KBM-7 (cell line): ENCODE results near the gene RPS5.
"Not testable (repeated sequence)": the region's sequence is repeated elsewhere in the genome, so short reads cannot be mapped to it uniquely, and the experiment has no call there.

Experiments used
- DNase-seq: peaks from one replicate; pipeline ENCODE4 v3.0.0-alpha.2; 2015
- in situ Hi-C: fragments of 300-500 bp; cut with MboI; formaldehyde crosslinking; loops from 2 replicates; pipeline ENCODE4 v1.14.3; 2020; ENCODE audit warnings: low sequenced_read_pairs, low pct_unique_long_range_greater_than_20kb, mixed read lengths

RPS5 gene

DNA sequence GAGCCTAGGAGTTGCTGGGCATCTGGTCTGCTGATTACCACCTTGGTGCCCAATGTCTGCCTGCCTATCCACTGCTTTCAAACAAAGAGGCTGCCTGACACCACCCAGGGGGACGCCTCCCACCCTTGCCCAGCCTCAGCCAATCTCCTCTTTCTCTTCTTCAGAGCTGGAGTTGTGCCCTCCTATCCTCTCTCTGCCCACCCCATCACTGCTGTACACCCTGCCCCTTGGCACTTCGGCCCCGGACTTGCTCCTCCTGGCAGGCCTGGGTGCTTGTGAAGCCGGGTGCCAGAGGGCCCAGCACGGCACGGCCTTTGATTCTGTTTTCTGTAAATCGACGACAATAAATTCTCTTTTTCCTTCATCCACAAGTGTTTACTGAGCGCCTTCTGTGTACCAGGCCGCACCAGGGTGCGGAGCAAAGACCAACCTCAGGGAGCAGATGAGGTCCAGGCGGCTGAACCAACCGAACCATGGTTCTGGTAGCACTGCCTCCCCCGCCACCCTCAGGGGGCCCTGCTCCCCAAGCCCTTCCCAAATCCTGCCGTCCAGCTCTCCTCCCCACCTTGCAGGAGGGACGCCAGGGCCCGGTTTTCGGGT lies 13.3 kb downstream of the RPS5 start:
- DNase-seq, result no peak
- in situ Hi-C loops, result no loop called here

DNA sequence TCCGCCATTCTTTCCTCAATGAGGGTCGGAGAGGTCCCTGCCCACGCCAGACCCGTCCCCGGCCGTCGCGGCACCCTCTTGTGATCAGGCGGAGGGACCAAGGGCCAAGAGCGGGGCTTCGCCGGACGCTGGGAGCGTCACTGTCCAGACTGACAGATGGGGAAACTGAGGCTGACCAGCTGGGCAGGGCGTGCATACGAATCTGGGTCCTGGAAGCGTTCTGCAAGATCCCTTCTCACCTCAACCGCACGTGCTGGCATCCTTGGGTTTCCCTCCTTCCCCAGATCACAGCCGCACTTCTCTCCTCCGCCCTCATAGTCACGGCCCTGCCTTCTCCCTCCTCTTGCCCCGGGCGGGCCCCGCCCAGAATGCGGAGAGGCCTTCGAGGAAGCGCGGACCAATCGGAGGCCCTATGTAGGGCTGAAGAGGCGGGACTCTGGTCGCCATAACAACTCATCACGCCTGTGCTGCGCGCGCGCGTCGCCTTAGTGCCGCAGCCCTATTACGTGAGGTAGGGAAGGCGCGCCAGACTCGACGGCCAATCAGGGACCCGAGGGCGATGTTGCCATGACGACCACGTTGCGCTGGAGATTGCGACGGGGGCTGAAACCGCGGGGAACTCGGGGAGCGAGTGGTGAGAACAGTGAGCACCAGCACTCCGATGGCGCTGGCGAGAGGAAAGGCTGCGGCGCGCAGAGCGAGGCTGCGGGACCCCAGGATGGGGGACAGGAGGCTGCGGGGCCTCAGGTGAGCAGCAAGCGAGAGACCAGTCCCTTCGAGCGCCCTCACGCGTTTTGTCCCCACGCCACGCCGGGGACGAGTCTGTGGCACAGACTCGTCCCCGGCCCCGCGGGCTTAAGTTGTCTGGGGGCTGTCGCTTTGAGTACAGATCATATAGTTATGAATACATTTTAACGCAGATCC lies 14.1 kb downstream of the RPS5 start:
- in situ Hi-C loops, result no loop called here
- peak; percentile 100 for DNase-seq

DNA sequence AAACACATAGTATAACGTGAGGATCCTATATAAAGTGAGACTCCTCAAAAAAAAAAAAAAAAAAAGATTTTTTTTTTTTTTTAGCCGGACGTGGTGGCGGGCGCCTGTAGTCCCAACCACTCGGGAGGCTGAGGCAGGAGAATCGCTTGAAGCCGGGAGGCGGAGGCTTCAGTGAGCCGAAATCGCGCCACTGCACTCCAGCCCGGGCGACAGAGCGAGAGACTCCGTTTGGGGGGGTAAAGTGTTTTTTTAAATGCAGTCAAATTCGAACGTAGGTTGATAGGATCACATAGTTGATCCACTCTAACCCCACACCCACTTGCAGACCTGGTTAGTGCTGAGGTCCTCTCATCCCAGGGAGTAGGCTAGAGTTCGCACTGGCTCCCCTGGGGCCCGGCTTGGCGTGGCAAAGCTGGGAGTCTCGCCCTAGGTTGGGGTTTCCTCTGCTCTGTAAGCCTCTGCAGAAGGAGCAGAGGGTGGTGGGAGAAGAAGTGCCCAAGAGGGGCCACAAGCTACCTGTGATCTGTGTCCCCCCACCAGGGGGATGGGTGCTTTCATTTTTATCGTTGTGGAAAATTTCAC lies 14.9 kb downstream of the RPS5 start:
- in situ Hi-C loops, result no loop called here
- DNase-seq, result no peak

DNA sequence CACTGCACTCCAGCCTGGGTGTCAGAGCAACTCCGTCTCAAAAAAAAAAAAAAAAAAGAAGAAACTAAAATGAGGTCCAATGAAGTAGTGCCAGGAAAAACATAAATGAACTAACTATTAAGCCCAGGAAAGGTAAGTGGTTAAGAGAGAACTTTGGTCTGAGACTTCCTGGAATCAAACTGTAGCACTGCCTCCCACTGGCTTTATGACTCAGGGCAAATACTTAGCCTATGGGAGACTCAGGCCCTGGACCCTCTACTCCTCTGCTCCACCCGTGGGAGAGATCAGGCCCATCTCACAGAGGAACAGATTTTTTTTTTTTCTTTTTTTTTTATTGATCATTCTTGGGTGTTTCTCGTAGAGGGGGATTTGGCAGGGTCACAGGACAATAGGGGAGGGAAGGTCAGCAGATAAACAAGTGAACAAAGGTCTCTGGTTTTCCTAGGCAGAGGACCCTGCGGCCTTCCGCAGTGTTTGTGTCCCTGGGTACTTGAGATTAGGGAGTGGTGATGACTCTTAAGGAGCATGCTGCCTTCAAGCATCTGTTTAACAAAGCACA lies 16.9 kb downstream of the RPS5 start:
- in situ Hi-C loops, DNase-seq: not testable (repeated sequence)

DNA sequence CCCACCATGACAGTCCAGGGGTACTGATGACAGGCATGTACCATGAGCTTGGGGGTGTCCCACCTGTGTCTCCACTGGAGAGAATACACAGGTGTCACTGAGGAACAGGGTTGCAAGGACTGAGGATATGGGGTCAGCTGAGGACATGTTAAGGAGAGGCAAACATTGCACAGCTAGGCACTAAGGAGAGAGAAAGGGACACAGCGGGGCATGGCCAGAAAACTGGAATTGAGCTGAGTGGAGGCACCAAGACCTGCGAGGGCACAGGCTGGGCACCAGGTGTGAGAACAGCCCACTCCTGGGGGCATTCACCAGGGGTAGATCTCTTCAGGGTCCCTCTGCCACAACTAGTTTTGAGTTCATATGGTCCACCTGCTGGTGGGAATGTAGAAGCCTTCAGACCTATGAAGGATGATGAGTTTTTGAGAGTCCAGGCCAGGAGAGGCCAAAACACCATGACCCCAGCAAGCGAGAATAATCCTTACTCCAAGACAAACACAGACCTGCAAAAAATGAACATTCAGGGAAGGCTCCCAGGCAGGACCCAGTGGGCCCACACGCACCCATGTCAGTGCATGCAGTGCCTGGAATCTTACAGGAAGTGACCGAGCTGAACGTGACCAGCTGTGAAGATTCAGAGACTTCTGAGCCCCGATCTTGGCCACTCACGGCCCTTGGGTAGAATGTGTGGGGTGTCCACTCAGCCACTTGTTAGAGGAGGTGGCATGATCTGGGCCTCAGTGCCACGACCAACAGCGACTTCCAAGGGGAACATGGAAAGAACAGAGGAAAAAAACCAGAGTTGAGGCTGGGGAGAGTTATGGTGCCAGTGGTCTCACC lies 20.0 kb downstream of the RPS5 start:
- in situ Hi-C loops, result no loop called here
- DNase-seq, result no peak

DNA sequence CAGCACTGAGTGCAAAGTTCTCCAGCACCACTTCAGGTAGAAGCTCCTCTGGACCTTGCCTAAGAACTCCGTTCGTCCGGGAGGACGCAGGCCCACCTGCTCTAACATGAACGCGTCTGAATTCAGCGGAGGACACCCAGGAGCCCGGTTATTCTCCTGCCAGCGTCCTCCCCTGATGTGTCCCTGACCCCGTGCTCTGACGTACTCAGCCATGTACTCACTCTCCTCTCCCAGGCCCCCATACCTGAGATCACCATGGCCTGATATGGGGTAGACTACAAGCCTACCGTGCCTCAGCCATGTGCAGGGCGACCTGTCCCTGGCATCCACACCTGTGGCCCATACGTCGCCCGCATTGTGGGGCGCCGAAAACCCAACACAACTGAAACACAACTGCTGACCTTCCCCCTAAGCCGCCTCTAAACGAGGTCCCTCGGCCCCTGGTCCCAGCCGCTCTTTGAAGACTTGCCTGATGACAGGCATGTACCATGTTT lies 20.6 kb downstream of the RPS5 start:
- no peak for DNase-seq

DNA sequence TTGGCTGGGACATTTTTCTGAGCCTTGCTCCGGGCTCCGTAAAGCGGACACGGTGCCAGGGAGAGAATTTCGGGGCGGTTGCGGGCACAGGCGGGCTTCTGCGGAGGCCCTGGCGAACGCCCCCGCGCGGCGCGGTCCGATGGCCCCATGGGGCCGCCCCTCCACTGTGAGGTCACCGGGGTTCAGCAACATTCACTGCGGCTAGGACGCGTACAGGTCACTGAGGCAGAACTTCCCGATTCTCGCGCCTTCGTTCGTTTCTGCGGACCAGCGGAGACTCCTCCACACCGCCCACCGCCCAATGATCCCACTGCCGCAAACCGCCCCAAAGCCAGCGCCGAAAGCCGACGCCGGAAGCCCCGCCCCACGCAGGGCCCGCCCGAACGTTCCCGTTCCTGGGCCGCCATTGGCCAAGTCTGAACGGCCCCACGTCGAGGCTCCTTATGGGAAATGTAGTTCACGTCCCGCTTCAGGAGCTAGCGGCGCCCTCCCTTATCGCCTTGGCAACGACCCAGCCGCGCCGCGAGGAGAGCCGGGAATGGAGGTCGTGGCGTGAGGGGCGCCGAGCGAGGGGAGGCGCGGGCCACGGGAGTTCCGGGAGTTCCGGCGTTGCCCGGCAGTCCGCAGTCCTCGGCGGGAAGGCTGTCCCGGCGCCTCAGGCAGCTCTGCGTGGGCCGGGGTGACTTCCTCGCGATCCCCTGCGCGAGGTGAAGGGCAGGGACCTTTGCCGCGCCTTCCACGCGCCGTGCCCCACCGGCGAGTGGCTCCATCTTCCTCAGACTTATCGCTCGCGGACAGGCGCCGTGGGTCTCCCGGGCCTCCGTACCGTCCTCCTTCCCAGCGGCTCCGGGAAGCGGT lies 21.3 kb downstream of the RPS5 start, which contains the start of gene ZNF584:
ZNF584 (plus strand) TSS at position 498 of the 858 bp plus-strand sequence. CDS start 499 bp downstream, outside the sequence.
- peak; percentile 98 for DNase-seq
- in situ Hi-C loops, result no loop called here

More for the DNA sequence above, 20.6 kb downstream of the RPS5 start:
- in situ Hi-C loops, result no loop called here

DNA sequence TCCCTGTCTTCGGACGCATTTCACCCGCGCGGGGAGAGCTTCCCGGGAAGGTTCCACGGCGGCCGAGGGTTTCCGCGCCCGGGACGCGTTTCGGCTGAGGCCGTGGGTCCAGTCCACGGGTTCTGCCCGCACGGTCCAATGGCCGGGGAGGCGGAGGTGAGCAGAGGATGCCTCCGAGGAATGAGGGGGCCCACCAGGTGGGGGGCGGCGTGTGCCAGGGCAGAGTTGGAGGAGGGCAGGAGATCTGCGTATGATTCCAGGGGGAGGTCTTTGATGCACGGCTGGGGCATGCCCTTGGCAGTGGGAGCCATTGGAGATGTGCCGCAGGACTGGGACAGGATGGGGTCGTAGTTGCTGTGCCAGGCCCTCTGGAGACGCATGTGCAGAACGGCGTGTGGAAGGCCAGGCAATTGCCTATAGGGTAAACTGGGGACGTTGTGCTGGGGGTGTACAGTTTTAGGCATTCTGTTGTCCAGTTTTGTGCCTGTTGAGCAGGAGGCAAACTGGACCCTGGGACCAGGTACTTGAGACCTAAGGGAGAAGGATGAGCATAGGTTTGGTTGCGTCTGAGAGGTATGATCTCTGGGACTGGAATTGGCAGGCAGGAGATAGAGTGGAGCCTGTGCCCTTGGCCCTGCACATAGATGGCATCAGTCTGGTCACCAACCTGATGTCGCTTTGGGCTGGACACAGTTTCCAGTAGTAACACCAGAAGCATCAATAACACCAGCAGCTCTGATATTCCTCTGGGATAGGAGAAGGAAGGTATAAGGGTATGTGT lies 22.1 kb downstream of the RPS5 start:
- DNase-seq, result peak; percentile 43
- in situ Hi-C loops, result no loop called here

DNA sequence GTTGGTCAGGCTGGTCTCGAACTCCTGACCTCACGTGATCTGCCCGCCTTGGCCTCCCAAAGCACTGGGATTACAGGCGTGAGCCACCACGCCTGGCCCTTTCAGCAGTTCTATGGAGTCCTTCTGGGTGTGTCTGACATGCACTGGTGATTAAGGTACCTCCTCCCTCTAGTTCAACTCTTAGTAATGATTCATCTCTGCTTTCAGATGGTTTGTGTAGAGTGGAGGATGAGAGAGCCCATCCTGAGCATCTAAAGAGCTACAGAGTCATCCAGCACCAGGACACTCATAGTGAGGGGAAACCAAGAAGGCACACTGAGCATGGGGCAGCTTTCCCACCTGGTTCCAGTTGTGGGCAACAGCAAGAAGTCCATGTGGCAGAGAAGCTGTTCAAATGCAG lies 29.5 kb downstream of the RPS5 start:
- no peak for DNase-seq
- in situ Hi-C loops, result no loop called here

DNA sequence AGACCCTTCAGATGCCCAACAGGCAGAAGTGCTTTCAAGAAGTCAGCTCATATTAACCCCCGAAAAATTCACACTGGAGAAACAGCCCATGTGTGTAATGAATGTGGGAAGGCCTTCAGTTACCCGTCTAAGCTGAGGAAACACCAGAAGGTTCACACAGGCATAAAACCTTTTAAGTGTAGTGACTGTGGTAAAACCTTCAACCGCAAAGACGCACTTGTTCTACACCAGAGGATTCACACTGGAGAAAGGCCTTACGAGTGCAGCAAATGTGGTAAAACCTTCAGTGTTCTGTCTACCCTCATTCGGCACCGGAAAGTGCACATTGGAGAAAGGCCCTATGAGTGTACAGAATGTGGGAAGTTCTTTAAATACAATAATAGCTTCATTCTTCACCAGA lies 30.0 kb downstream of the RPS5 start:
- DNase-seq, result no peak
- in situ Hi-C loops, result no loop called here

DNA sequence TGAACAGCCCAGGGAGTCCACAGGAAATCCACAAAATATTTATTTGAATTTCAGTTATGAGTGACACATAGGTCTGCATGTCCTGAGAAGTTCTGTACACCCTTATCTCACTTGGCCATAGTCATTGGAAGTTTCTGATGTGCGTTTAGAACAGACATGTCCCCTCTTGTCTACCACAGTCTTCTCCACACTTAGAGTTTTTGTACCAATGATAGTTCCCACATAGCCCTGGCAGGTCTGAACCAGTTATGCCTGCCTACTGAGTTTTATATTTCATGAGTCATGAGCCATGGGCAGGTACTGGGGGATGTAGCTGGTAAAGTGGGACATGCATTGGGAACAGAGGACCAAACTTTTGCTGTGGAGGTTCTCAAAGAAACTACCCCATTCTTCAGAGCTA lies 41.5 kb downstream of the RPS5 start:
- in situ Hi-C loops, result no loop called here
- no peak for DNase-seq

DNA sequence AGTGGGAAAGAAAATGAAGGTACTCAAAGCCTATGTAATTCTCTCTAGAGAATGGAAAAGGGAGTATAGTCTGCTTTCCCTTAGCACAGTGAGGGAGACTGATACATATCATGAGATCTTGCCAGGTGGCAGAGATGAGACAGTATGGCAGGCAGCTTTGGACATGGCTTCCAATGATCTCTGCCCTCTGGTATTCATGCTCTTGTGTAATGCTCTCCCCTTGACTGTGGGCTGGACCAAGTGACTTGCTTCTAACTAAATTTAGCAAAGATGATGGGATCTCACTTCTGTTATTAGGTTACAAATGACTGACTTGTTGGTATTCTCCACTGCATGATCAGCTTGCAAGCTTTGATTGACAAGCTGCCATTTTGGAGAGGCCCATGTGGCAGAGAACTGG lies 42.7 kb downstream of the RPS5 start:
- DNase-seq, result no peak
- in situ Hi-C loops, result no loop called here

DNA sequence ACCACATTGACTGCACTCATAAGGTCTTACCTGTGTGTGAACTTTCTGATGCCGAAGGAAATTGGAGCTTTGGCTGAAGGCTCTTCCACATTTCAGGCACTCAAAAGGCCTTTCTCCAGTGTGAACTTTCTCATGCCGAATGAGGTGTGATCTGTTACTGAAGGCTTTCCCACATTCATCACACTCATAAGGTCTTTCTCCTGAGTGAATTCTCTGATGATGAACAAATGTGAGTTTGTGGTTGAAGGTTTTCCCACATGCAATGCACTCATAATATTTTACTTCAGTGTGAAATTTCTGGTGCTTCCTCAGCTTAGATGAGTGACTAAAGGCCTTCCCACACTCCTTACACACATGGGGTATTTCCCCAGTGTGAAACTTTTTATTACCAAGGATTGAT lies 47.1 kb downstream of the RPS5 start:
- DNase-seq, result no peak
- in situ Hi-C loops, result no loop called here

DNA sequence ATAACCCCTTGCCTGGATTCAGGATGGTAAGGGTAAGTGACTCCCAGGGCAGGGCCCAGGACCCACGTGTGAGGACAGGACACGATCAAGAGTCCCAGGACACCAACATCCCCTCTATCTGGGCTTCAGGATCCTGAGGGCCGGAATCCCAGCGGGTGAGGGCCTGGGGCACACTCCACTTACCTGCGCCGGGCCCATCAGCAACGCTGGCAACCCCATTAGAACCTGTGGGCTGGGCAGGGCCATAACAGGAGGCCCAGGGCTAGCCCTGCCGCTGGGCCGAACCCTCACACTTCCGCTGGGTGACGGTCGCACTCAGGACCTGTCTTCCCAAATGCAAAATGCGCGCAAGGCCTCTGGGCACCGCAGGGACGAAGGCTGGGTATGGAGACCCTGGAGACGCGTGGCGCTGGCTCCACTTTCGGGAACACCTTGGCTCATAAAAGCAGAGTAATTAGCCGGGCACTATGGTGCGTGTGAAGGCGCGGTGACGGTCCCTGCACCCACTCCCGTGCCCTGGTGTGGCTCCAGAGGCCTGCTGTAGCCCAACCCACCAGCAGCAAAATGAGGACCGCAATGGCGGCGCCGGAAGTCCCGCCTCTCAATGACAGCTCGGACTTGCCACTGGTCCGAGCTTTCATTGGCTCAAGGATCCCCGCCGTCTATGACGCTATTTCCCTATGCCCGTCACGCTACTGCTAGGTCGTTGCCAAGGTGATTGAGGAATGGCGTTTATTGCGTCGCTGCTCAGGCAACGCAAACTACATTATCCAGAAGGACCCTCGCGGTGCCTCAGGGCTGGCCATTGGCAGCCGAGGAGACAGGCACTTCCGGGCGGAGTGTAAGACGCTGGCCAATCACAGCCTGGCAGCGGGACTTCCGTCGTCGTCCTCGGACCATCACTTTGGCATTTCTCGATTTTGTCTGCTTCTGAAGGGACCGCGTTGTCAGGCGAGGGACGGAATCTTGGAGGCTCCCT lies 52.8 kb downstream of the RPS5 start, which contains the start of gene ZNF132:
ZNF132 (minus strand) TSS at position 578 of the 979 bp plus-strand sequence; CDS start at position 246, 332 bp downstream.
- DNase-seq, result no peak
- in situ Hi-C loops, result no loop called here

DNA sequence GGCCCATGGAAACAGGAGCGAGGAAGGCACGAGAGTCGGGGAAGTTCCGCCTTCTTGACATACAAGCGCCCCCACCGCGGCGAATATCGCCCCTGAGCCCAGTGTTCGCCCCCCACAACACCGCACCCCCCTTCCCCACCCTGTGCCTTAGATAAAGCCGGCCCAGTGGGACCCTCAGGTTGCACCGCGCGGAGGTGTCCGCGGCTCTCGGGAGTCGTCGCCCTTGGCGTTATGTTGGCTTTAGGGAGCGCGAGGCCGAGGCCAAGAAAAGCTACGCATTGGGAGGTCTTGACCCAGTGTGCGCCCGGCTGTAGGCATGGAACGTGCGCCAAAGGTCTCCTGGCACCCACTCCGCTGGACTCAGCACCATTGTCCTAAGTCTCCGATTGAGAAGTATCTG lies 53.5 kb downstream of the RPS5 start:
- in situ Hi-C loops, result no loop called here
- DNase-seq, result no peak

DNA sequence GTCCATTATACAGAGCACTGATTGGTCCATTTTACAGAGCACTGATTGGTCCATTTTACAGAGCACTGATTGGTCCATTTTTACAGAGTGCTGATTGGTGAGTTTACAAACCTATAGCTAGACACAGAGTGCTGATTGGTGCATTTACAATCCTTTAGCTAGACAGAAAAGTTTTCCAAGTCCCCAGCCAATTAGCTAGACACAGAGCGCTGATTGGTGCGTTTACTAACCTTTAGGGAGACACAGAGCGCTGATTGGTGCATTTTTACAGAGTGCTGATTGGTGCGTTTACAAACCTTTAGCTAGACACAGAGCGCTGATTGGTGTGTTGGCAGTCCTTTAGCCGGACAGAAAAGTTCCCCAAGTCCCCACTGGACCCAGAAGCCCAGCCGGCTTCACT lies 55.9 kb downstream of the RPS5 start:
- in situ Hi-C loops, DNase-seq: not testable (repeated sequence)
